ES-I3 (cell line): ENCODE data around the gene SLC5A10.

Experiments used
- H3K36me3 ChIP-seq: 2 replicates; pipeline ENCODE4 v1.6.1; 2013; ENCODE audit warnings: mild to moderate bottlenecking, low read length, control low read depth, moderate library complexity; ENCODE audit not compliant: insufficient read depth
- H3K4me1 ChIP-seq: 2 replicates; pipeline ENCODE4 v1.6.1; 2013; ENCODE audit warnings: mild to moderate bottlenecking, control low read depth, low read length; ENCODE audit not compliant: insufficient read depth
- H3K9ac ChIP-seq: 2 replicates; pipeline ENCODE4 v1.6.1; 2013; ENCODE audit warnings: low read depth, mild to moderate bottlenecking, low read length, moderate library complexity
- H3K9me3 ChIP-seq: 2 replicates; pipeline ENCODE4 v1.6.1; 2013; ENCODE audit warnings: mild to moderate bottlenecking, low read length, moderate library complexity; ENCODE audit not compliant: control insufficient read depth, insufficient read depth

Gene SLC5A10

GRCh38 chr17:18965530-18966236, 13.7 kb downstream of the SLC5A10 start:
- H3K9ac ChIP-seq, result no peak overlapping the region
- H3K4me1 ChIP-seq, result peaks cover 28% of the 10 kb centered on the region; the same call in 1 of the 2 replicates
- H3K9me3 ChIP-seq, result no peaks in the 10 kb centered on the region
- no peaks in the 10 kb centered on the region for H3K36me3 ChIP-seq

- peaks cover 28% of the 10 kb centered on the region; the same call in 1 of the 2 replicates for H3K4me1 ChIP-seq
- no peaks in the 10 kb centered on the region for H3K36me3 ChIP-seq
- H3K9ac ChIP-seq, result no peak overlapping the region
- no peaks in the 10 kb centered on the region for H3K9me3 ChIP-seq
Observed at GRCh38 chr17:18966831-18967624, 15.1 kb downstream of the SLC5A10 start.

- no peaks in the 10 kb centered on the region for H3K9me3 ChIP-seq
- no peaks in the 10 kb centered on the region for H3K36me3 ChIP-seq
- H3K9ac ChIP-seq, result no peak overlapping the region
- peaks cover 23% of the 10 kb centered on the region; the same call in 1 of the 2 replicates for H3K4me1 ChIP-seq
Observed at GRCh38 chr17:18967916-18968315, 16.0 kb downstream of the SLC5A10 start.

GRCh38 chr17:18968345-18968744, 16.4 kb downstream of the SLC5A10 start:
- Histone ChIP-seq H3K4me1 (peaks cover 23% of the 10 kb centered on the region; the same call in 1 of the 2 replicates), H3K9me3 (no peaks in the 10 kb centered on the region), H3K36me3 (no peaks in the 10 kb centered on the region), H3K9ac (no peak overlapping the region)

- peaks cover 23% of the 10 kb centered on the region; the same call in 1 of the 2 replicates for H3K4me1 ChIP-seq
- 0 out of 2 replicates have a peak, but pooled peaks cover 1% of the 10 kb centered on the region for H3K36me3 ChIP-seq
- no peak overlapping the region for H3K9ac ChIP-seq
- H3K9me3 ChIP-seq, result no peaks in the 10 kb centered on the region
Observed at GRCh38 chr17:18968945-18969887, 17.3 kb downstream of the SLC5A10 start.

- Histone ChIP-seq H3K9ac (no peak overlapping the region), H3K9me3 (no peaks in the 10 kb centered on the region), H3K36me3 (peaks cover 5% of the 10 kb centered on the region; the same call in 1 of the 2 replicates)
Observed at GRCh38 chr17:18970582-18971480, 18.9 kb downstream of the SLC5A10 start.

GRCh38 chr17:18971801-18972200, 19.8 kb downstream of the SLC5A10 start:
- Histone ChIP-seq H3K9ac (no peak overlapping the region), H3K36me3 (peaks cover 5% of the 10 kb centered on the region; the same call in 1 of the 2 replicates), H3K9me3 (no peaks in the 10 kb centered on the region), H3K4me1 (peaks cover 23% of the 10 kb centered on the region; the same call in 1 of the 2 replicates)

More at GRCh38 chr17:18970582-18971480, 18.9 kb downstream of the SLC5A10 start:
- peaks cover 23% of the 10 kb centered on the region; the same call in 1 of the 2 replicates for H3K4me1 ChIP-seq

GRCh38 chr17:18974407-18975149, 22.6 kb downstream of the SLC5A10 start:
- Histone ChIP-seq H3K36me3 (peaks cover 7% of the 10 kb centered on the region; the same call in 1 of the 2 replicates), H3K9me3 (no peaks in the 10 kb centered on the region), H3K9ac (no peak overlapping the region), H3K4me1 (peaks cover 4% of the 10 kb centered on the region; the same call in 1 of the 2 replicates)

GRCh38 chr17:18975597-18975996, 23.6 kb downstream of the SLC5A10 start:
- H3K36me3 ChIP-seq, result peaks cover 7% of the 10 kb centered on the region; the same call in 1 of the 2 replicates
- no peaks in the 10 kb centered on the region for H3K9me3 ChIP-seq
- no peak overlapping the region for H3K9ac ChIP-seq
- no peaks in the 10 kb centered on the region for H3K4me1 ChIP-seq

- H3K9ac ChIP-seq, result no peak overlapping the region
- H3K9me3 ChIP-seq, result no peaks in the 10 kb centered on the region
- no peaks in the 10 kb centered on the region; the same call in 1 of the 2 replicates for H3K4me1 ChIP-seq
- H3K36me3 ChIP-seq, result peaks cover 7% of the 10 kb centered on the region; the same call in 1 of the 2 replicates
Observed at GRCh38 chr17:18976201-18976600, 24.2 kb downstream of the SLC5A10 start.

GRCh38 chr17:18977021-18977420, 25.1 kb downstream of the SLC5A10 start:
- Histone ChIP-seq H3K9me3 (no peaks in the 10 kb centered on the region), H3K36me3 (peaks cover 7% of the 10 kb centered on the region; the same call in 1 of the 2 replicates), H3K9ac (no peak overlapping the region), H3K4me1 (peaks cover 7% of the 10 kb centered on the region; the same call in 1 of the 2 replicates)

- no peak overlapping the region for H3K9ac ChIP-seq
- peaks cover 7% of the 10 kb centered on the region; the same call in 1 of the 2 replicates for H3K36me3 ChIP-seq
- H3K4me1 ChIP-seq, result peaks cover 12% of the 10 kb centered on the region; the same call in 1 of the 2 replicates
- no peaks in the 10 kb centered on the region for H3K9me3 ChIP-seq
Observed at GRCh38 chr17:18977646-18978045, 25.7 kb downstream of the SLC5A10 start.
